ENCODE results near the gene ATF3. TPM values are rescaled to one million over a fixed set of nuclear protein-coding genes. Genes with fewer than 3 reads are reported as not detected.
A peak's percentile ranks its signal among the peaks of the same experiment; 100 is the strongest.
"Not testable (repeated sequence)": the region's sequence is repeated elsewhere in the genome, so short reads cannot be mapped to it uniquely, and the experiment has no call there.

ATF3 gene
- total RNA-seq, 1 donor from 2014 or later: 32.4 TPM

GRCh38 chr1:212621043-212621948, 12.7 kb downstream of the ATF3 start:
- intact Hi-C loops (cut with DNase I): no loop called here
- DNase-seq (ENCODE audit: low spot score): no peak
- no peak for ATAC-seq

GRCh38 chr1:212621949-212622305, 13.4 kb downstream of the ATF3 start:
- DNase-seq (ENCODE audit: low spot score) (no peak), ATAC-seq (no peak)
- intact Hi-C loops (cut with DNase I): no loop called here

GRCh38 chr1:212622467-212622866, 13.9 kb downstream of the ATF3 start:
- intact Hi-C loops (cut with DNase I): no loop called here
- ATAC-seq: no peak
- no peak for DNase-seq (ENCODE audit: low spot score)

- no peak for DNase-seq (ENCODE audit: low spot score)
- intact Hi-C loops (cut with DNase I): no loop called here
- no peak for ATAC-seq
These were observed 14.3 kb downstream of the ATF3 start for GRCh38 chr1:212622906-212623305.

GRCh38 chr1:212623603-212624002, 15.0 kb downstream of the ATF3 start:
- intact Hi-C loops (cut with DNase I): no loop called here
- ATAC-seq: no peak

GRCh38 chr1:212624976-212625501, 16.5 kb downstream of the ATF3 start:
- DNase-seq (ENCODE audit: low spot score): no peak
- intact Hi-C loops (cut with DNase I): no loop called here
- ATAC-seq: no peak

More at GRCh38 chr1:212623603-212624002, 15.0 kb downstream of the ATF3 start:
- DNase-seq (ENCODE audit: low spot score): no peak

GRCh38 chr1:212625781-212626450, 17.4 kb downstream of the ATF3 start:
- intact Hi-C loops (cut with DNase I): no loop called here

GRCh38 chr1:212628046-212628445, 19.5 kb downstream of the ATF3 start:
- no peak for ATAC-seq
- intact Hi-C loops (cut with DNase I): no loop called here

More at GRCh38 chr1:212625781-212626450, 17.4 kb downstream of the ATF3 start:
- ATAC-seq (no peak), DNase-seq (ENCODE audit: low spot score) (no peak)

GRCh38 chr1:212628813-212629415, 20.4 kb downstream of the ATF3 start:
- DNase-seq (ENCODE audit: low spot score) (no peak), ATAC-seq (no peak)
- intact Hi-C loops (cut with DNase I): no loop called here

More at GRCh38 chr1:212628046-212628445, 19.5 kb downstream of the ATF3 start:
- no peak for DNase-seq (ENCODE audit: low spot score)

- ATAC-seq: no peak
- intact Hi-C loops (cut with DNase I): no loop called here
- no peak for DNase-seq (ENCODE audit: low spot score)
These were observed 21.0 kb downstream of the ATF3 start for GRCh38 chr1:212629450-212630157.

GRCh38 chr1:212630158-212630900, 21.8 kb downstream of the ATF3 start:
- DNase-seq (ENCODE audit: low spot score) (peak; percentile 76), ATAC-seq (peak; percentile 91)
- intact Hi-C loops (cut with DNase I): no loop called here

GRCh38 chr1:212633161-212633560, 24.6 kb downstream of the ATF3 start:
- ATAC-seq (no peak), DNase-seq (ENCODE audit: low spot score) (no peak)
- intact Hi-C loops (cut with DNase I): no loop called here

GRCh38 chr1:212634252-212634651, 25.7 kb downstream of the ATF3 start:
- intact Hi-C loops (cut with DNase I): no loop called here
- ATAC-seq: no peak
- no peak for DNase-seq (ENCODE audit: low spot score)

GRCh38 chr1:212635141-212635631, 26.6 kb downstream of the ATF3 start:
- ATAC-seq (no peak), DNase-seq (ENCODE audit: low spot score) (no peak)
- intact Hi-C loops (cut with DNase I): no loop called here

GRCh38 chr1:212637902-212638301, 29.3 kb downstream of the ATF3 start:
- DNase-seq (ENCODE audit: low spot score) (no peak), ATAC-seq (no peak)
- intact Hi-C loops (cut with DNase I): no loop called here

GRCh38 chr1:212638492-212639151, 30.1 kb downstream of the ATF3 start:
- DNase-seq (ENCODE audit: low spot score) (no peak), ATAC-seq (no peak)
- intact Hi-C loops (cut with DNase I): no loop called here

- ATAC-seq; DNase-seq (ENCODE audit: low spot score); intact Hi-C loops (cut with DNase I): not testable (repeated sequence)
These were observed 31.0 kb downstream of the ATF3 start for GRCh38 chr1:212639524-212639923.
